COR-L47 (cell line): Measurements from ENCODE around the gene ANO6.

Experiments used
- DNase-seq: peaks from one replicate; lab custom pipeline; 2025; lab: John Stamatoyannopoulos, UW

The ANO6 gene

GRCh38 chr12:45282411-45282810, 66.5 kb downstream of the ANO6 start:
- DNase-seq: no peak

DNA sequence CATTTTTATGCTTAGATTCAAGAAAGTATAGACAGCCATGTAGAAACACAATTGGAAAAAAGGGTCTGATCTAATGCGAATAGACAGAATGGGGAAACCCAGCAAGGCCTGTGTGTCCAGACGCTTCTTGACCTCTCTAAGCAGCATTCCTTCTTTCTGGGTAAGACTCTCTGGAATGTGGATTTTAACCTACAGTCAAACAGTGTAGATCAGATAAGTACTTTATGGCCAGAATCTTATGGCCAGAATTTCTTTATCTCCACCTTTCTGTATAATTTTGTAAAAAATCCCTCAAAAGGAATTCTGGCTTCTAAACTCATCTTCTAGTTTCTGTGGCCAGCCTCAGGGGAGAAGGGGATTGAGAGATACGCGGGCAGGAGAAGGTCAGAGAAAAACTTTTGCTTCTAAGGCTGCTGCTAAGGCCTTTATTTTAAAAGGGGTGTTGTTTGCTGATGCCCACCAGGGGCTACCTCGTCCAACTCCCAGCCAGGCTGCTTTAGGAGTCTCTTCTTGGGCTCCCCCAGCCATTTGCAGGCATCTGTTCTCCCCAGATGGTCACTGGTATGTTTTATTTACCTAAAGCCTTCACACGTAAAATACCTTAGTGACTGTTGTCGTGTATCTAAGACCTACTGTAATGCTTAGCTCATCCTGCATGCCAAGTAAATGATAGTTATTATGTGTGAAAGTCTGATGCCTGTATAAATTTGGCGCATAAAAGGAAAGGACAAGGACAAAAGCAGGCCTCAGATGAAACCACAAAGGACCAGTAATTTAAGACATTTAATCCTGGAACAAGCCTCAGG, 68.4 kb downstream of the ANO6 start:
- peak; percentile 23 for DNase-seq

- no peak for DNase-seq
These were observed 69.8 kb downstream of the ANO6 start for GRCh38 chr12:45285717-45286116.

- DNase-seq: no peak
These were observed 70.7 kb downstream of the ANO6 start for GRCh38 chr12:45286621-45287020.

- no peak for DNase-seq
These were observed 73.6 kb downstream of the ANO6 start for GRCh38 chr12:45289245-45290215.

DNA sequence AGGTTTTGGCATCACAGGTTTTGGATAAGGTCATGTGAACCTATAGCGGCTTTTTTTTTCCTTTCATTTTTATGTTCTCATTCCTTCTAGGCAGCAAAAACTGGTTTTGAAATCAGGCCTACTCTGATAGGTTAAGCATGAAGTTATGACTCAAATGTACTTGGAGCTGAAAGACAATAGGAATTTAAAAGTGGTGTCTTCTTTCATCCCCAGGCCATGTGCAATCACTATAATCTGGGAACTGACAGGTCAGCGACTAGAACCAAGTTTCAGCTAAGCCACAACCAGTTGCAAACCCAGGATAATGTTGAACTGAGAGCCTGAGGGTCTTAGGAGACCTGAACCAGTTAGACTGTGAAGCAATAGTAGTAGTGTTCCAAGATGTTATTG, 74.3 kb downstream of the ANO6 start:
- DNase-seq: no peak

DNA sequence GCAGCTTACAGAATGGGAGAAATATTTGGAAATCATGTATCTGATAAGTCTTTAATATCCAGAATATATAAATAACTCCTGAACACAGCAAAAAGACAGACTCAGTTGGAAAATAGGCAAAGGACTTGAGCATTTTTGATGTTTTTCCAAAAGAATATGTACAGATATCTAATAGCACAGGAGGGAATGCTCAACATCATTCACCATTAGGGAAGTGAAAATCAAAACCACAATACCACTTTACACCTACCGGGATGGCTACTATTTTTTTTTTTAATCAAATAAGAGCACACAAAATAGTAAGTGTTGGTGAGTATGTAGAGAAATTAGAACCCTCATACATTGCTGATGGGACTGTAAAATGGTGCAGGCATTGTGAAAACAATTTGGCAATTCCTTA, 75.6 kb downstream of the ANO6 start:
- no peak for DNase-seq

- DNase-seq: peak; percentile 14
These were observed 76.7 kb downstream of the ANO6 start for GRCh38 chr12:45292486-45293195.

DNA sequence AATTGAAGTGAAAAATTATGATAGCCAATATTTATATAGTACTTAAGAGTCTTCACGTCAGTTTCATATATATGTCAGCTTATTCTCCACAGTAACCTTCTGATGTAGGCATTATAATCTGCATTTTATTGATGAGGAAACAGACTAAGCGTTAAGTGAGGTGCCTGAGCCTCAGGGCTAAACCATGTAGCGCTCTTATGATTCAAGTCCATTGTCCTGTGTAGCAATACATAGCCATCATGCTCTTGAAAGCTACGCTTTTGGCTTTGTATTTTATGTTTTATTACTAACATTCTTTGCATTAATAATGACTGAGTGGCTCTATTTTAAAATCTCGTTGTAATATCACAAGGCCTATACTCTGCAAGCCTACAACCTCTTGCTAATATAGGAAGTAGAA, 79.0 kb downstream of the ANO6 start:
- no peak for DNase-seq

- DNase-seq: no peak
These were observed 80.2 kb downstream of the ANO6 start for GRCh38 chr12:45296046-45296586.

- no peak for DNase-seq
These were observed 82.2 kb downstream of the ANO6 start for GRCh38 chr12:45298047-45298446.

DNA sequence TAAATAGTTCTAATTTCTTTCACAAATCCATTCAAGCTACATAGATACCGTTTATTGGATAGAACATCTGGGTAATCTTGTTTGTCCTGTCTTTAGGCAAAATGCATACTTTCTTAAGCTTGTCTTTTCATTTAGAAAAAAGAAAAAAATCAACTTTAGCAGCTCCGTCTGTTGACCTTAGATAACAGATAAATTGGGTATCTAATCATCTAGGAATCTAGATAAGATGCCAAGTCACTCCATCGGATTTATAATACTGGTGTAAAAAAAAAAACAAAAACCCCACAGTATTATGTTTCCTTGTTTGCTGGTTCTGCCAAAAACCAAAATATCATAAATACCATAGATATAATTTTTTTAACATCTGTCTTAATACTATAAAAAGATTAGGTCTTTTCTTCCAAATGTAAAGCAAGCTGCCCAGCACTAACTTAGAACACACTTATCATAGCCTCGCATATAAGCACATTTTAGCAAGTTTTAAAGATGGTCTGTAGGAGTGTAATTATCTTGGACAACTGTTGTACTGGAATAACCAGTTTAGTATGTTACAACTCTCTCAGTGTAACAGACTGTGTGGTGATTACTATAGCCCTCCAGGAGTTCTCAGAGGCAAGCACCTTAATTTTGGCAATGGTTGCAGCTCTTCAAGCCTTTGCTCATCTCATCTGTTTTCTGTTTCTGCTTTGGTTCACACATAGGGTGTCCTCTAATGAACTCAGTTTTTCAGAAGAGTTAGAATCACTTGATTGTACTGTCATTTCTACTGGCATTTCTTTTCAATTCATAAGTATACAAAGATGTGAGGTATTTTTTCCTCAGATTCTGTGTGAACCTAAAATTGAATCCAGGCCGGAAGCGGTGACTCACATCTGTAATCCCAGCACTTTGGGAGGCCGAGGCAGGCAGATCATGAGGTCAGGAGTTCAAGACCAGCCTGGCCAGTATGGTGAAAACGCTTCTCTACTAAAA, 83.1 kb downstream of the ANO6 start:
- DNase-seq: peak; percentile 43

DNA sequence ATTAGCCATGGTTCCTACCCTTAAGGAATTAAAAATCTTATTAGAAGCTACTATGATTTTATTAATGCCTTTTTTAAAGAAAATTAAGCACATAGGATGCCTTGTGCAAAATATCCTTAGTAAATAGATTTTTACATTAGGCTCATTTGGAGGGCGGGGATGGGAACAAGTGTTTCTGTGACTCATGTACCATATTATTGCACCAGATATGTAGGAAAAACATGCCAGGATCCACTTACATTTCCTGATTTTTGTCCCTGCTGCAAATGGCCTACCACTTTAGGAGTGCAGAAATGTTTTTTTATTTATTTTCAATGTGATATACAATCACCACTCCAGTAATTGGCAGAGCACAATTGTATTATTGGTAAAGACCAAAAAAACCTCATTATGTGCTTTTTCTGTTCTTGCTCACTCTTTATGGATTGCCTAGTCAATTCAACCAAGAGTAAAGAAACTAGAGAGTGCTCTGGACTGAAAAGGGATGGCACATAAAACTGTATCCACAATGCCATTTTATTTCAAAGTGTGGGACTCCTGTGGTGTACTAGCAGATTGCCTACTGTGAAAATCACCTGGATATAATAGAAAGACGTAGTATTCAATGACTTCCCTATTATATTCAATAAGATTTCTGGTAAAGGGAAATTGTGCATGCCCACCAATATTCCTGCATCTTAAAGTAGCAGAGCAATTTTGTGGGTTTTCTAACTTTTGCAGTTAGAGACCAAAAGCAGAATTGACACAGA, 86.9 kb downstream of the ANO6 start:
- DNase-seq: peak; percentile 32

DNA sequence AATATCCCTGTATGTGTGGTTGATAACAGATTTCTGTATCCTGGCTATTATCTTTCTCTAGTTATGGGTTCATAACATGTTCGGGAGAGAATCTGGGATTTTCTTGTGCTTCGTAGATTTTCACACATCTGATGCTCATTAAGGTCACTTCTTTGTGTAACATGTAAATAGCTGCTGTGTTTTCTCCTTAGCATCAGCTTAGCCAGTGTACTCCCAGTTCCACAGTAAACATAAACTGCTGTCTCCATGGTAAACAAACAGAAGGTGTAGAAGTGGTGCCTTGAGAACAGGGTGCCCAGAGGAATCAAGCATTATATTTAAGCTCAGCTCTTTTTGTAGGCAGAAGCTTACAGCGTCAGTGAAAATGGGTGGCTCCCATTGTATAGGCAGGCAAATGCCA, 88.0 kb downstream of the ANO6 start:
- DNase-seq: no peak

DNA sequence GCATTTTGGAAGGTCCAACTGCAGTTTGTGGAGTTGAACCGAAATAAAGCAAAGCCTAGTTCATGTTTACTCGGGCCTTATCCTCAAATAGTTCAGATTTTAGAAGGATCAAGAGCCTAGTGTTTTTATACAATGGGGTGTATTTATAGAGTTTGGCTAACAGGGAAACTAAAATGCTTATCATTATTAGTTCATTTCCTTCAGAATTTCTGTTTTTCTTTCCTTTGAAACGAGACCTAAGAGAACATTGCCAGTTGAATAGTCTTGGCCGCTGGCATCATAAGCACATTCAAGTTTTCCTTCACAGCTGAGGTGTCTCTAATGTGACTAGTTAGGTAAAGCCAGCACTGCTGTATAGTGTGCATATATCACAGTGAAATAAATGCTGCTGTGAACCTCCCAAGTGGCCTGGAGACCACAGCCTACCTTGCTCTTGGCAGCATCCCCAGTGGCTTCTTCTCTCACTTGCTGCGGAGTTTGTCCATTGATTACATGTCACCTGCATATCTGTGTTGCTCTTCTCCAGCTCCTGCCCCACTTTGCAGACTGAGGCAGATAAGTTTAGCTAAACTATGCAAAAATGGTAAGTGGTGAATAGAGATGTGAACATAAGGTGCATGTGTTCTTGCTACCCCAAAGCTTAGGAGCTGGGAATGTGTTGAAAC, 88.8 kb downstream of the ANO6 start:
- DNase-seq: no peak

GRCh38 chr12:45305907-45306306, 90.0 kb downstream of the ANO6 start:
- no peak for DNase-seq

- DNase-seq: no peak
These were observed 94.1 kb downstream of the ANO6 start for GRCh38 chr12:45309836-45310626.

GRCh38 chr12:45310627-45310968, 94.7 kb downstream of the ANO6 start:
- DNase-seq: no peak

GRCh38 chr12:45312012-45312411, 96.1 kb downstream of the ANO6 start:
- no peak for DNase-seq
